Muscle of arm (tissue), 14 donors: Measurements from ENCODE around the gene SMARCAL1. TPM values are rescaled to one million over a fixed set of nuclear protein-coding genes. Genes with fewer than 3 reads are reported as not detected.
"Not testable (repeated sequence)": the region's sequence is repeated elsewhere in the genome, so short reads cannot be mapped to it uniquely, and the experiment has no call there.

Experiments used
- DNase-seq: peaks from one replicate; pipeline ENCODE4 v3.0.0-alpha.2; 2013
- long read RNA-seq, 11 donors: transcript quantifications; one replicate each; lab custom pipeline, GENCODE V29; 2026
- polyA plus RNA-seq, 12 donors: library from polyadenylated mRNA; unstranded; fragments of 120-200 nt; gene quantifications; one replicate each; pipeline ENCODE4 v1.2.1, GENCODE V29; 2013; ENCODE audit not compliant: insufficient read length in 12 of 12

SMARCAL1 gene
- polyA plus RNA-seq: 10 to 100 TPM in 11 of 12 donors, not detected in 1; 18.5 to 30.0 (median 21.6) TPM
- long read RNA-seq, donor 1, partial matches to known transcripts: 15 of 16 reads
- long read RNA-seq, donor 1, other reads (novel, unspliced or antisense): 0 of 16 reads
- long read RNA-seq, donor 2, partial matches to known transcripts: 0 of 1 reads
- long read RNA-seq, donor 2, other reads (novel, unspliced or antisense): 0 of 1 reads
- long read RNA-seq, donor 3, partial matches to known transcripts: 0 of 4 reads
- long read RNA-seq, donor 3, other reads (novel, unspliced or antisense): 0 of 4 reads
- long read RNA-seq, donor 4, partial matches to known transcripts: 0 of 1 reads
- long read RNA-seq, donor 4, other reads (novel, unspliced or antisense): 0 of 1 reads
- long read RNA-seq, donor 5, partial matches to known transcripts: 22 of 22 reads
- long read RNA-seq, donor 5, other reads (novel, unspliced or antisense): 0 of 22 reads
- long read RNA-seq, donor 6, partial matches to known transcripts: 0 of 4 reads
- long read RNA-seq, donor 6, other reads (novel, unspliced or antisense): 0 of 4 reads
- long read RNA-seq, donor 7: 0 reads
- long read RNA-seq, donor 8, partial matches to known transcripts: 14 of 18 reads
- long read RNA-seq, donor 8, other reads (novel, unspliced or antisense): 0 of 18 reads
- long read RNA-seq, donor 9, partial matches to known transcripts: 5 of 5 reads
- long read RNA-seq, donor 9, other reads (novel, unspliced or antisense): 0 of 5 reads
- long read RNA-seq, donor 10, partial matches to known transcripts: 8 of 12 reads
- long read RNA-seq, donor 10, other reads (novel, unspliced or antisense): 0 of 12 reads
- long read RNA-seq, donor 11, partial matches to known transcripts: 7 of 9 reads
- long read RNA-seq, donor 11, other reads (novel, unspliced or antisense): 0 of 9 reads

- peak; percentile 100 for DNase-seq
Observed at GRCh38 chr2:216412022-216412999, at the start of gene SMARCAL1. Gene SMARCAL1, plus strand, starts transcription at chr2:216412484. Its CDS starts 2,221 bp downstream, at chr2:216414705.

- no peak for DNase-seq
Observed at GRCh38 chr2:216362730-216363129, 49.6 kb upstream of the SMARCAL1 start.

- no peak for DNase-seq
Observed at GRCh38 chr2:216363221-216363620, 49.1 kb upstream of the SMARCAL1 start.

- DNase-seq: no peak
Observed at GRCh38 chr2:216365518-216365917, 46.8 kb upstream of the SMARCAL1 start.

GRCh38 chr2:216366777-216367471 lies 45.4 kb upstream of the SMARCAL1 start:
- DNase-seq: no peak

- DNase-seq: no peak
Observed at GRCh38 chr2:216369821-216370220, 42.5 kb upstream of the SMARCAL1 start.

- DNase-seq: no peak
Observed at GRCh38 chr2:216370961-216371712, 41.1 kb upstream of the SMARCAL1 start.

GRCh38 chr2:216371721-216372702 lies 40.3 kb upstream of the SMARCAL1 start, which contains the start of gene MARCHF4:
Gene MARCHF4, minus strand, starts transcription at chr2:216372483. Its CDS starts 2,223 bp downstream, at chr2:216370260.
- peak; percentile 85 for DNase-seq

- DNase-seq: no peak
Observed at GRCh38 chr2:216372761-216373291, 39.5 kb upstream of the SMARCAL1 start.

- no peak for DNase-seq
Observed at GRCh38 chr2:216373896-216374295, 38.4 kb upstream of the SMARCAL1 start.

- no peak for DNase-seq
Observed at GRCh38 chr2:216375286-216375685, 37.0 kb upstream of the SMARCAL1 start.

- no peak for DNase-seq
Observed at GRCh38 chr2:216379977-216380376, 32.3 kb upstream of the SMARCAL1 start.

- DNase-seq: not testable (repeated sequence)
Observed at GRCh38 chr2:216384409-216384808, 27.9 kb upstream of the SMARCAL1 start.

GRCh38 chr2:216385478-216385877 lies 26.8 kb upstream of the SMARCAL1 start:
- DNase-seq: no peak

GRCh38 chr2:216387262-216387661 lies 25.0 kb upstream of the SMARCAL1 start:
- no peak for DNase-seq

- DNase-seq: no peak
Observed at GRCh38 chr2:216388046-216388884, 24.0 kb upstream of the SMARCAL1 start.

GRCh38 chr2:216389570-216389969 lies 22.7 kb upstream of the SMARCAL1 start:
- DNase-seq: no peak
